Naive thymus-derived CD4-positive, alpha-beta T cell (primary cell): Measurements from ENCODE around the gene MYO19. TPM values are rescaled to one million over a fixed set of nuclear protein-coding genes. Genes with fewer than 3 reads are reported as not detected.
"Not testable (repeated sequence)": the region's sequence is repeated elsewhere in the genome, so short reads cannot be mapped to it uniquely, and the experiment has no call there.

Experiments used
- ATAC-seq: fragments of 150-1000 bp; cut with Tn5 transposase; 2 replicates; pipeline ENCODE4 v1.10.0; 2021; ENCODE audit warnings: mild to moderate bottlenecking, moderate library complexity
- CTCF ChIA-PET: fragments of 350-600 bp; sonication (Branson Sonifier 250); formaldehyde crosslinking; loops from one replicate; lab custom pipeline; 2021; ENCODE audit warnings: antibody characterized with exemption; lab: Charles Lee
- POLR2A ChIA-PET: fragments of 350-600 bp; sonication (Branson Sonifier 250); formaldehyde crosslinking; loops from one replicate; lab custom pipeline; 2021; ENCODE audit warnings: antibody characterized with exemption, inconsistent platforms; lab: Charles Lee
- DNase-seq, 9 donors: peaks; one replicate each; pipeline versions ENCODE4 v3.0.0 to v3.0.0-alpha.2; 2020 to 2022; ENCODE audit warnings: mixed read lengths in 1 of 9
- H3K27ac ChIP-seq: one replicate; pipeline ENCODE4 v1.7.0; 2013; ENCODE audit warnings: mild to moderate bottlenecking, low read depth, low read length, moderate library complexity
- H3K27me3 ChIP-seq, 2 donors: one replicate each; pipeline ENCODE4 v1.7.0; 2013; ENCODE audit warnings: low read length in 2 of 2, mild to moderate bottlenecking in 2 of 2, moderate library complexity in 2 of 2; ENCODE audit not compliant: control insufficient read depth in 2 of 2, insufficient read depth in 2 of 2
- H3K36me3 ChIP-seq, 3 experiments: 1 replicate in 2 of 3; 2 replicates in 1 of 3; pipeline ENCODE4 v1.7.0; 2013; ENCODE audit warnings: low read length in 3 of 3, mild to moderate bottlenecking in 3 of 3, moderate library complexity in 1 of 3; ENCODE audit not compliant: insufficient read depth in 3 of 3, control insufficient read depth in 2 of 3
- H3K4me1 ChIP-seq, 2 donors: one replicate each; pipeline ENCODE4 v1.7.0; 2013; ENCODE audit warnings: low read length in 2 of 2, mild to moderate bottlenecking in 2 of 2, moderate library complexity in 1 of 2; ENCODE audit not compliant: control insufficient read depth in 2 of 2, insufficient read depth in 2 of 2
- H3K4me3 ChIP-seq: 2 replicates; pipeline ENCODE4 v1.7.0; 2013; ENCODE audit warnings: mild to moderate bottlenecking, low read length
- H3K9me3 ChIP-seq, 3 experiments: 1 replicate in 2 of 3; 2 replicates in 1 of 3; pipeline ENCODE4 v1.7.0; 2013; ENCODE audit warnings: low read length in 3 of 3; ENCODE audit not compliant: control insufficient read depth in 2 of 3
- H3K27ac Mint-ChIP-seq, 9 donors: one replicate each; pipeline ENCODE4 v1.8.0; 2020 to 2022; ENCODE audit warnings: mixed read lengths in 9 of 9, mild to moderate bottlenecking in 8 of 9, moderate library complexity in 5 of 9, inconsistent platforms in 2 of 9
- H3K27me3 Mint-ChIP-seq, 5 donors: one replicate each; pipeline ENCODE4 v1.8.0; 2021 to 2022; ENCODE audit warnings: mixed read lengths in 5 of 5, mild to moderate bottlenecking in 1 of 5
- H3K36me3 Mint-ChIP-seq, 5 donors: one replicate each; pipeline ENCODE4 v1.8.0; 2020 to 2022; ENCODE audit warnings: mixed read lengths in 5 of 5, mild to moderate bottlenecking in 3 of 5, inconsistent platforms in 1 of 5
- H3K4me1 Mint-ChIP-seq, 7 donors: one replicate each; pipeline ENCODE4 v1.8.0; 2020 to 2022; ENCODE audit warnings: mixed read lengths in 7 of 7, mild to moderate bottlenecking in 3 of 7, inconsistent platforms in 1 of 7
- H3K4me3 Mint-ChIP-seq, 10 donors: one replicate each; pipeline ENCODE4 v1.8.0; 2020 to 2022; ENCODE audit warnings: mild to moderate bottlenecking in 10 of 10, mixed read lengths in 10 of 10, moderate library complexity in 6 of 10, inconsistent platforms in 2 of 10
- H3K9me3 Mint-ChIP-seq, 11 donors: one replicate each; pipeline ENCODE4 v1.8.0; 2020 to 2022; ENCODE audit warnings: mixed read lengths in 11 of 11, mild to moderate bottlenecking in 4 of 11, inconsistent platforms in 1 of 11, moderate library complexity in 1 of 11
- intact Hi-C, 2 donors: fragments of 100-400 bp; cut with micrococcal nuclease; formaldehyde crosslinking; loops; one replicate each; pipeline ENCODE4 v1.15.1; 2023
- polyA plus RNA-seq, 2 donors: library from polyadenylated mRNA; unstranded; fragments of 300-500 nt; fragmentation: Illumina TruSeq; gene quantifications; one replicate each; pipeline ENCODE4 v1.2.3, GENCODE V29; 2021
- total RNA-seq, 6 experiments: library from RNA in 5 of 6; stranded (reverse) in 5 of 6; gene quantifications; 1 replicate in 5 of 6; 2 replicates in 1 of 6; pipeline ENCODE4 v1.2.3 and lab custom pipeline; 2021 to 2026

The MYO19 gene
- total and polyA plus RNA-seq, 7 experiments from 2014 or later, result 4.9 to 114 (median 67.9) TPM

DNA sequence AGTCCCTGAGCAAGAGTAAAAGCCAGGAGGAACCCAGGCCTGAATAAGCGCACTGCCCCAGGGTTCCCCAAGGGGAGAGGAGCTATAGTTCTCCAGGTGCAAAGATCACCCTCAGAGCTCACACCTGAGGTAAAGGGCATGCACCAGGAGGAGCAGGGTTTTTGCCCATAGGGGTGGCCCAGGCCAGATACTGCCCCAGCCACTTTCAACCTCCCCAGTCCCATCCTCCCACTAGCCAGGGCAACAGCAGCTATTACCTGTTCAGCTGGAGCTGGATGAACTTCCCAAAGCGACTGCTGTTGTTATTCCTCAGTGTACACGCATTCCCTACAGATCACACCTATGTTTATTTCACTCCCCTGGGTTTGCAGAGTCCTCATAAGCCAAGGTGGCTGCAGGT, 19.8 kb downstream of the MYO19 start:
- H3K4me1 Mint-ChIP-seq, result no peaks in the 10 kb centered on the region
- no peaks in the 10 kb centered on the region for H3K4me1 ChIP-seq
- DNase-seq (no peak), ATAC-seq (no peak)
- no peaks in the 10 kb centered on the region for H3K9me3 ChIP-seq
- no peak overlapping the region for H3K4me3 Mint-ChIP-seq
- H3K27me3 Mint-ChIP-seq, result no peaks in the 10 kb centered on the region
- peak overlapping the region in 2 of 9 donors; percentile 4 to 50 for H3K27ac Mint-ChIP-seq
- peaks cover under 1 to 34% (median 5%) of the 10 kb centered on the region in 5 donors for H3K36me3 Mint-ChIP-seq
- intact Hi-C loops, result no loop called here
- no peaks in the 10 kb centered on the region for H3K9me3 Mint-ChIP-seq
- H3K27ac ChIP-seq, result no peak overlapping the region
- ChIA-PET CTCF (no interaction called here), POLR2A (no interaction called here)
- peaks cover 0 to 9% (median 3%) of the 10 kb centered on the region in 3 experiments for H3K36me3 ChIP-seq
- no peaks in the 10 kb centered on the region for H3K27me3 ChIP-seq
- no peak overlapping the region for H3K4me3 ChIP-seq

GRCh38 chr17:36512641-36513040, 22.0 kb downstream of the MYO19 start:
- Histone ChIP-seq H3K27ac (no peak overlapping the region), H3K4me1 (no peaks in the 10 kb centered on the region), H3K27me3 (no peaks in the 10 kb centered on the region), H3K36me3 (peaks cover 0 to 10% (median 3%) of the 10 kb centered on the region in 3 experiments), H3K4me3 (no peak overlapping the region), H3K9me3 (no peaks in the 10 kb centered on the region)
- ATAC-seq (no peak), DNase-seq (no peak)
- no peaks in the 10 kb centered on the region for H3K4me1 Mint-ChIP-seq
- CTCF ChIA-PET, result no interaction called here
- peak overlapping the region in 1 of 9 donors; percentile 25 for H3K27ac Mint-ChIP-seq
- intact Hi-C loops, result no loop called here
- H3K4me3 Mint-ChIP-seq, result no peak overlapping the region
- no peaks in the 10 kb centered on the region for H3K27me3 Mint-ChIP-seq
- POLR2A ChIA-PET, result no interaction called here
- peaks cover 4 to 31% (median 8%) of the 10 kb centered on the region in 5 donors for H3K36me3 Mint-ChIP-seq
- H3K9me3 Mint-ChIP-seq, result no peaks in the 10 kb centered on the region

- no peaks in the 10 kb centered on the region for H3K27me3 Mint-ChIP-seq
- ChIA-PET POLR2A (no interaction called here), CTCF (no interaction called here)
- peaks cover 0 to 18% (median 3%) of the 10 kb centered on the region in 3 experiments for H3K36me3 ChIP-seq
- no peak overlapping the region for H3K27ac ChIP-seq
- H3K27ac Mint-ChIP-seq, result no peak overlapping the region
- H3K27me3 ChIP-seq, result no peaks in the 10 kb centered on the region
- no peaks in the 10 kb centered on the region for H3K4me1 ChIP-seq
- H3K4me3 ChIP-seq, result no peak overlapping the region
- no peaks in the 10 kb centered on the region for H3K9me3 Mint-ChIP-seq
- intact Hi-C loops, result no loop called here
- no peaks in the 10 kb centered on the region for H3K9me3 ChIP-seq
- H3K4me1 Mint-ChIP-seq, result no peaks in the 10 kb centered on the region
- DNase-seq (no peak), ATAC-seq (no peak)
- H3K4me3 Mint-ChIP-seq, result no peak overlapping the region
- H3K36me3 Mint-ChIP-seq, result peaks cover 4 to 42% (median 8%) of the 10 kb centered on the region in 5 donors
Observed at GRCh38 chr17:36511216-36511615, 23.5 kb downstream of the MYO19 start.

DNA sequence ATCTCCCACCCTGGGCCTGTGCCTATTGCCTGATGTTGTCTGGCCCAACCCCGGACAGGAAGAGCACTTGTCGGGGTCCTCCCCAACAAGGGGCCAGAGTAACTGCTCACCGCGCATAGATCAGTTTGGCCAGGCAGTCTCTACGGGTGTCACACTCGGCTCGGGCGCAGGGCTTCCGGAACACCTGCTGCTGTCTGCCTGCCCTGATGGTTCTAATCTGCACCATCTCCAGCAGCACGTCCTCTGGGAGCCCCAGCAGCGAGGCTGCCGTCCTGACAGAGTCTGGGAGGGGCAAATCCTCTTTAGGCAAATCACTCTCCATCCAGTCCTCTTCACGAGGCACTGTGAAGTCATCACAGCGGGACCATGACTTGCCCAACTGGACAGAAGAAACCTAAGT, 24.0 kb downstream of the MYO19 start:
- ChIA-PET CTCF (no interaction called here), POLR2A (no interaction called here)
- H3K27me3 ChIP-seq, result no peaks in the 10 kb centered on the region
- H3K9me3 ChIP-seq, result no peaks in the 10 kb centered on the region
- no peak for DNase-seq
- no peak overlapping the region for H3K4me3 ChIP-seq
- ATAC-seq, result no peak
- Mint-ChIP-seq H3K4me1 (no peaks in the 10 kb centered on the region), H3K36me3 (peaks cover 4 to 44% (median 8%) of the 10 kb centered on the region in 5 donors), H3K27me3 (no peaks in the 10 kb centered on the region), H3K9me3 (no peaks in the 10 kb centered on the region), H3K4me3 (no peak overlapping the region), H3K27ac (peak overlapping the region in 1 of 9 donors; percentile 51)
- intact Hi-C loops, result no loop called here
- H3K27ac ChIP-seq, result no peak overlapping the region
- H3K4me1 ChIP-seq, result no peaks in the 10 kb centered on the region
- H3K36me3 ChIP-seq, result peaks cover 0 to 22% (median 3%) of the 10 kb centered on the region in 3 experiments

DNA sequence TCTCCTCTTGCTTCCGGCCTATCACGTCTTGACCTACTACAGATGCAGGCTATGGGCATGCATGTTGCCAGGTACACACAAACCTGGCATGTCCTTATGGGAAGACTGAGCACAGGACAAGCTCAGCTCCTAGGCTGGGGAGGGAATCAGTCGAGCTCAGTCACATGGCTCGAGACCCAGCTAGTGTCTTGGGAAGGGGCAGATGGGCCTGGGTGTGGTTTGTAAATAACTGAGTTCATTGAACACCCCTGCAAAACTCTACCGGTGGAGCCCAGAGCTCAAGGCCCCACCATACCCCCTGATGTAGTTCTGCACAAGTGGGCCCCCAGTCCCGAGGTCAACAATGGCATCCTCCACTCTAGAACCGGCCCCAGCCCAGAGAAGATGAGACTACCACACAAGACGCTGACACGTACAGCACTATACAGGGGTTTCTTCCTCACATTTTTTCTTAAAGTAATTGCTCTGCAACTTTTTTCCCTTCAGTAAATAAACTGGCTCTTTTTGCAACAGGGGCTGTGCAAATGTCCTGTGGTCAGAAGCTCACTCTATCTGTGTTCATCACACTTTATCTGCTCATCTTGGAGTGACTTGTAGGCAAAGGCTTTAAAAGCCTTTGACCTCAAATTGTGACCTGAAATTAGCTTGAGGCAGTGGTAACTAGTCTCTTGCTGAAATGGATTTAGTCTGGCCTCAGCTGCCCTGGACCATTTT, 25.2 kb downstream of the MYO19 start:
- Mint-ChIP-seq H3K4me3 (no peak overlapping the region), H3K4me1 (no peaks in the 10 kb centered on the region), H3K9me3 (no peaks in the 10 kb centered on the region), H3K27ac (peak overlapping the region in 1 of 9 donors; percentile 62), H3K27me3 (no peaks in the 10 kb centered on the region), H3K36me3 (peaks cover 4 to 43% (median 8%) of the 10 kb centered on the region in 5 donors)
- no peak for ATAC-seq
- Histone ChIP-seq H3K9me3 (no peaks in the 10 kb centered on the region), H3K4me3 (no peak overlapping the region), H3K36me3 (peaks cover 0 to 31% (median 3%) of the 10 kb centered on the region in 3 experiments), H3K27me3 (no peaks in the 10 kb centered on the region), H3K27ac (no peak overlapping the region), H3K4me1 (no peaks in the 10 kb centered on the region)
- ChIA-PET POLR2A (interaction anchor here (0.6 kb wide), 1 partner anchor 11 kb away, joined by 3 read pairs; no protein-coding TSS in a partner anchor), CTCF (interaction anchor here (0.6 kb wide), 2 partner anchors 13 to 198 kb away, joined by 3 to 8 read pairs; no protein-coding TSS in a partner anchor)
- intact Hi-C loops, result no loop called here
- DNase-seq, result no peak

- H3K27ac Mint-ChIP-seq, ATAC-seq, H3K4me3 Mint-ChIP-seq, H3K27me3 ChIP-seq, H3K4me3 ChIP-seq, H3K27me3 Mint-ChIP-seq, H3K9me3 Mint-ChIP-seq, CTCF ChIA-PET, DNase-seq, intact Hi-C loops, H3K4me1 ChIP-seq, H3K27ac ChIP-seq, H3K9me3 ChIP-seq, H3K4me1 Mint-ChIP-seq: not testable (repeated sequence)
- peaks cover 0 to 37% (median 3%) of the 10 kb centered on the region in 3 experiments for H3K36me3 ChIP-seq
- POLR2A ChIA-PET, result interaction anchor here (0.6 kb wide), 1 partner anchor 9 kb away, joined by 4 read pairs; no protein-coding TSS in a partner anchor
- H3K36me3 Mint-ChIP-seq, result peaks cover 4 to 39% (median 11%) of the 10 kb centered on the region in 5 donors
Observed at GRCh38 chr17:36508439-36508838, 26.2 kb downstream of the MYO19 start.
